Ascending aorta (tissue), 2 donors: ENCODE measurements around the gene C5. TPM values are rescaled to one million over a fixed set of nuclear protein-coding genes. Genes with fewer than 3 reads are reported as not detected.

Experiments
- DNase-seq, 2 donors: peaks; one replicate each; pipeline ENCODE4 v3.0.0-alpha.2; 2019; ENCODE audit warnings: low spot score in 2 of 2
- H3K27ac ChIP-seq, 2 donors: fragments of 200-600 bp; sonication (generic); one replicate each; pipeline ENCODE4 v1.5.1; 2016 to 2017; ENCODE audit warnings: mild to moderate bottlenecking in 1 of 2
- H3K27me3 ChIP-seq: fragments of 200-600 bp; sonication (generic); one replicate; pipeline ENCODE4 v1.5.1; 2017
- H3K36me3 ChIP-seq, 2 donors: fragments of 200-600 bp; sonication (generic); one replicate each; pipeline ENCODE4 v1.5.1; 2016
- H3K4me1 ChIP-seq, 2 donors: fragments of 200-600 bp; sonication (generic); one replicate each; pipeline ENCODE4 v1.5.1; 2016 to 2017; ENCODE audit warnings: mild to moderate bottlenecking in 1 of 2
- H3K4me3 ChIP-seq, 2 donors: fragments of 200-600 bp; sonication (generic); one replicate each; pipeline ENCODE4 v1.5.1; 2016 to 2017; ENCODE audit warnings: mild to moderate bottlenecking in 1 of 2
- H3K9me3 ChIP-seq, 2 donors: fragments of 200-600 bp; sonication (generic); one replicate each; pipeline ENCODE4 v1.5.1; 2016
- CTCF ChIP-seq, 3 experiments: fragments of 200-600 bp in 2 of 3; fragments of 450-650 bp in 1 of 3; sonication (generic) in 2 of 3; IDR thresholded peaks; one replicate each; pipeline ENCODE4 v1.5.1; 2016 to 2019; ENCODE audit warnings: antibody characterized with exemption in 3 of 3, mild to moderate bottlenecking in 1 of 3, moderate library complexity in 1 of 3
- intact Hi-C: fragments of 100-400 bp; cut with DNase I; formaldehyde crosslinking; loops from one replicate; pipeline ENCODE4 v1.15.1; 2023
- total RNA-seq: library from RNA; depleted of rRNA; stranded (reverse); fragments of >200 nt; gene quantifications from one replicate; pipeline ENCODE4 v1.1.0, GENCODE V29; 2016

C5 gene
- total RNA-seq, 1 donor from 2014 or later, result 1.5 TPM

DNA sequence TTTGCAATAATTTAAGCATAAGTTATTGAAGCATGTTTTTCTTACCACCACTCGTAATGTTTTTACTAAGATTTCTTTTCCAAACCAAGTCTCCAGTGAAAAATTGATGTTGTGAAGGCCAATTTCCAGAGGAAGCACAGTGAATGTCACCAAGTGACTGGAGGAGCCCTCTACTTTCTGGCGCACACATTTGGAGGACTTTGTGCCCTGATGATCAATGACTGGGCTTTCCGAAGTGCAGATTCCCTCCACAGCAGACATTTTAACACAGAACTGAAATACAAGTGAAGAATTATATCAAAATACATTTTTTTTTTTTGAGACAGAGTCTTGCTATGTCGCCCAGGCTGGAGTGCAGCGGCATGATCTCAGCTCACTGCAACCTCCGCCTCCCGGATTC lies 52.6 kb downstream of the C5 start:
- Histone ChIP-seq H3K27me3 (no peaks in the 10 kb centered on the region), H3K9me3 (no peaks in the 10 kb centered on the region), H3K4me1 (no peaks in the 10 kb centered on the region), H3K27ac (no peak overlapping the region), H3K4me3 (no peak overlapping the region), H3K36me3 (no peaks in the 10 kb centered on the region)
- intact Hi-C loops, result no loop called here
- DNase-seq, result no peak
- no peak for TF ChIP-seq CTCF (IDR thresholded peaks at IDR 0.05)

DNA sequence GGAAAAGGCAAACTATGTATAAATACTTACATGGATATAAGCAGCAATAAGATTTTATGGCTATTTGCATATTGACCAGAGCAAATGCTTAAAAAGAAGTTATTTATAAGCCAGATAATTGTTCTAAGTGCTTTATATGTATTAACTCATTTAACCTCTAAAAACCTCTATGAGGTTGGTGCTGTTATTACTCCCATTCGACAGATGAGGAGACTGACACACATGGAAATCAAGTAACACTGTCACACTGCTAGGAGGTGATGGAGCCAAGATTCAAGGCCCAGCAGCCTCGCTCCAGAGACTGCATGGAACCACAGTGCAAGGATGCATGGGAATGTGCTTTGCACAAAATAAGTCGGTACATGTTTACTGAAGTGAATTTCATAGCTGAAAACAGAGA lies 53.7 kb downstream of the C5 start:
- TF ChIP-seq CTCF (IDR thresholded peaks at IDR 0.05), result no peak
- no peak for DNase-seq
- Histone ChIP-seq H3K4me1 (no peaks in the 10 kb centered on the region), H3K36me3 (no peaks in the 10 kb centered on the region), H3K9me3 (no peaks in the 10 kb centered on the region), H3K27ac (no peak overlapping the region), H3K27me3 (no peaks in the 10 kb centered on the region), H3K4me3 (no peak overlapping the region)
- intact Hi-C loops, result no loop called here

DNA sequence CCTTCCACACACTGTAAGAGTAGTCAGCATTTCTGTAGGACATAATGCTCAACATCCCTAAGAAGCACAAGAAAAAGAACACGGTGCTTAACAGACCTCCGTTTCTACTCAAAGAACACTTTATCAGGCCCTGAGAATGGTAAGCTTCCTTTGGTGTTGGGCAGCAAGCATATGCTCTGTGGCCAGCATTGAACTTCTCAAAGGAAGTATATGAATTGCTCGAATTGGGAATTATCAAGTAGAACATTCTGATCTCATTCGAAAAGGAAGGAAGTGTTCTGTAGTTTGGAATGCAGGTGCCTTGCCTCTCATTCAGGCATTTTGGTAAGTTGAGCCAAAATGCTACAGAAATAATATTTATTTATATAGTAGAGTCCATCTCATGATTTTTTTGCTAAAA lies 61.0 kb downstream of the C5 start:
- intact Hi-C loops, result loop anchor here (10.0 kb wide), 2 partner anchors 234 to 416 kb away; no protein-coding TSS in a partner anchor
- peaks cover 0 to 3% of the 10 kb centered on the region in 2 donors for H3K36me3 ChIP-seq
- H3K4me3 ChIP-seq, result no peak overlapping the region
- H3K4me1 ChIP-seq, result no peaks in the 10 kb centered on the region
- no peak overlapping the region for H3K27ac ChIP-seq
- no peak for TF ChIP-seq CTCF (IDR thresholded peaks at IDR 0.05)
- no peaks in the 10 kb centered on the region for H3K27me3 ChIP-seq
- DNase-seq, result no peak
- H3K9me3 ChIP-seq, result no peaks in the 10 kb centered on the region

GRCh38 chr9:120985819-120986222 lies 64.3 kb downstream of the C5 start:
- intact Hi-C loops, result loop anchor here (1.0 to 10.0 kb wide), 3 partner anchors 74 to 419 kb away; no protein-coding TSS in a partner anchor
- no peak for DNase-seq
- TF ChIP-seq CTCF (IDR thresholded peaks at IDR 0.05), result peak; percentile 21 to 62 (median 46)
- no peaks in the 10 kb centered on the region for H3K9me3 ChIP-seq
- H3K27ac ChIP-seq, result no peak overlapping the region
- H3K27me3 ChIP-seq, result no peaks in the 10 kb centered on the region
- H3K4me1 ChIP-seq, result no peaks in the 10 kb centered on the region
- peaks cover 0 to 3% of the 10 kb centered on the region in 2 donors for H3K36me3 ChIP-seq
- H3K4me3 ChIP-seq, result no peak overlapping the region

- no peak for TF ChIP-seq CTCF (IDR thresholded peaks at IDR 0.05)
- intact Hi-C loops, result loop anchor here (10.0 kb wide), 2 partner anchors 229 to 421 kb away; no protein-coding TSS in a partner anchor
- Histone ChIP-seq H3K4me3 (no peak overlapping the region), H3K36me3 (peaks cover 2 to 7% of the 10 kb centered on the region in 2 donors), H3K27me3 (no peaks in the 10 kb centered on the region), H3K4me1 (no peaks in the 10 kb centered on the region), H3K9me3 (no peaks in the 10 kb centered on the region), H3K27ac (no peak overlapping the region)
- no peak for DNase-seq
Measured at GRCh38 chr9:120983259-120983837, 66.7 kb downstream of the C5 start.
